Measurements from ENCODE around the gene RFX7.

The RFX7 gene

GRCh38 chr15:56250626-56251025, 6.9 kb upstream of the RFX7 start:
- TF ChIP-seq TEAD4 (IDR thresholded peaks at IDR 0.05) (no peak), TAF1 (IDR thresholded peaks at IDR 0.05; ENCODE audit: low read depth) (no peak), CREB1 (IDR thresholded peaks at IDR 0.05; ENCODE audit: low read depth) (no peak), CEBPB (IDR thresholded peaks at IDR 0.05) (no peak), EP300 (IDR thresholded peaks at IDR 0.05; ENCODE audit: borderline replicate concordance) (no peak), MAX (IDR thresholded peaks at IDR 0.05) (no peak), NFIC (IDR thresholded peaks at IDR 0.05) (no peak), REST (IDR thresholded peaks at IDR 0.05; ENCODE audit: low read depth) (no peak), TCF12 (IDR thresholded peaks at IDR 0.05; ENCODE audit: low read depth) (no peak), RAD21 (IDR thresholded peaks at IDR 0.05; ENCODE audit: low read depth) (no peak), FOXM1 (IDR thresholded peaks at IDR 0.05; ENCODE audit: borderline replicate concordance, low read depth) (no peak), ZBTB7A (IDR thresholded peaks at IDR 0.05; ENCODE audit: low read depth) (no peak)

GRCh38 chr15:56249092-56249491, 5.4 kb upstream of the RFX7 start:
- TF ChIP-seq YY1 (IDR thresholded peaks at IDR 0.05; ENCODE audit: low read depth) (no peak), RAD21 (IDR thresholded peaks at IDR 0.05; ENCODE audit: low read depth) (peak; percentile 55)

GRCh38 chr15:56248311-56248992, 4.8 kb upstream of the RFX7 start:
- TF ChIP-seq CEBPB (IDR thresholded peaks at IDR 0.05) (no peak), ZBTB7A (IDR thresholded peaks at IDR 0.05; ENCODE audit: low read depth) (no peak), EP300 (IDR thresholded peaks at IDR 0.05; ENCODE audit: borderline replicate concordance) (no peak), NFIC (IDR thresholded peaks at IDR 0.05) (no peak), FOXM1 (IDR thresholded peaks at IDR 0.05; ENCODE audit: borderline replicate concordance, low read depth) (no peak), RAD21 (IDR thresholded peaks at IDR 0.05; ENCODE audit: low read depth) (no peak), MAX (IDR thresholded peaks at IDR 0.05) (no peak), TCF12 (IDR thresholded peaks at IDR 0.05; ENCODE audit: low read depth) (no peak), USF1 (IDR thresholded peaks at IDR 0.05) (no peak), TEAD4 (IDR thresholded peaks at IDR 0.05) (no peak), REST (IDR thresholded peaks at IDR 0.05; ENCODE audit: low read depth) (no peak)

- TF ChIP-seq TAF1 (IDR thresholded peaks at IDR 0.05; ENCODE audit: low read depth) = no peak
- no peak for TF ChIP-seq ZBTB7A (IDR thresholded peaks at IDR 0.05; ENCODE audit: low read depth)
- no peak for TF ChIP-seq USF1 (IDR thresholded peaks at IDR 0.05)
- no peak for TF ChIP-seq RAD21 (IDR thresholded peaks at IDR 0.05; ENCODE audit: low read depth)
- TF ChIP-seq FOXM1 (IDR thresholded peaks at IDR 0.05; ENCODE audit: borderline replicate concordance, low read depth) = no peak
- no peak for TF ChIP-seq TEAD4 (IDR thresholded peaks at IDR 0.05)
- no peak for TF ChIP-seq EP300 (IDR thresholded peaks at IDR 0.05; ENCODE audit: borderline replicate concordance)
- no peak for TF ChIP-seq YY1 (IDR thresholded peaks at IDR 0.05; ENCODE audit: low read depth)
- no peak for TF ChIP-seq CEBPB (IDR thresholded peaks at IDR 0.05)
- no peak for TF ChIP-seq TCF12 (IDR thresholded peaks at IDR 0.05; ENCODE audit: low read depth)
- TF ChIP-seq MAX (IDR thresholded peaks at IDR 0.05) = no peak
- TF ChIP-seq NFIC (IDR thresholded peaks at IDR 0.05) = no peak
- no peak for TF ChIP-seq EGR1 (IDR thresholded peaks at IDR 0.05)
- no peak for TF ChIP-seq CREB1 (IDR thresholded peaks at IDR 0.05; ENCODE audit: low read depth)
- TF ChIP-seq REST (IDR thresholded peaks at IDR 0.05; ENCODE audit: low read depth) = no peak
These were observed 3.6 kb upstream of the RFX7 start for GRCh38 chr15:56247266-56247665.

All from Ishikawa (cell line).